Pancreas (tissue), 10 donors: Measurements from ENCODE around the gene STPG1. TPM values are rescaled to one million over a fixed set of nuclear protein-coding genes. Genes with fewer than 3 reads are reported as not detected.
"Not testable (repeated sequence)": the region's sequence is repeated elsewhere in the genome, so short reads cannot be mapped to it uniquely, and the experiment has no call there.

Experiments used
- ATAC-seq, 4 donors: fragments of 200-7000 bp; cut with Tn5 transposase; one replicate each; pipeline versions ENCODE4 v1.8.0 to v1.9.1; 2020; ENCODE audit warnings: mild to moderate bottlenecking in 4 of 4, moderate library complexity in 4 of 4
- DNase-seq, 6 donors: peaks; one replicate each; pipeline ENCODE4 v3.0.0-alpha.2; 2020
- FAIRE-seq: peaks from 2 replicates; lab custom pipeline; 2012; peaks lifted over from hg19 to GRCh38; lab: Jason Lieb, UNC
- H3K27ac ChIP-seq, 4 donors: fragments of 200-600 bp; sonication (generic); 1 replicate in 3 of 4; 2 replicates in 1 of 4; pipeline versions ENCODE4 v1.5.0 to v1.8.0; 2020
- H3K27me3 ChIP-seq, 4 donors: fragments of 200-600 bp; one replicate each; pipeline ENCODE4 v1.8.0; 2021
- H3K36me3 ChIP-seq, 3 donors: fragments of 200-600 bp; sonication (generic) in 1 of 3; one replicate each; pipeline versions ENCODE4 v1.5.0 to v1.8.0; 2020 to 2021
- H3K4me1 ChIP-seq, 3 donors: fragments of 200-600 bp; one replicate each; pipeline ENCODE4 v1.8.0; 2021
- H3K4me3 ChIP-seq, 4 donors: fragments of 200-600 bp; sonication (generic) in 2 of 4; one replicate each; pipeline versions ENCODE4 v1.5.0 to v1.8.0; 2020 to 2021
- H3K9me3 ChIP-seq, 4 donors: fragments of 200-600 bp; one replicate each; pipeline ENCODE4 v1.8.0; 2021
- WGBS, 2 donors: extraction: QIAGEN DNeasy Blood & Tissue Kit; methylation state at CpG; one replicate each; pipeline ENCODE4 v1.1.7; 2013; 5-methylcytosine and 5-hydroxymethylcytosine counted together
- intact Hi-C, 3 donors: fragments of 100-400 bp; cut with DNase I; formaldehyde crosslinking; loops; one replicate each; pipeline versions ENCODE4 v1.11.1 to v1.14.2; 2022
- polyA plus RNA-seq, 2 donors: library from polyadenylated mRNA; stranded (reverse); fragments of 200-250 nt; gene quantifications; one replicate each; pipeline ENCODE4 v1.2.3, GENCODE V29; 2013
- total RNA-seq, 6 donors: library from RNA; stranded (reverse); fragmentation: NEBNext Ultra II Directional in 4 of 6; extraction: Animal tissue kit (Norgen Biotek cat#: 25700) in 4 of 6; gene quantifications; one replicate each; pipeline versions ENCODE4 v1.2.1 to v1.2.4, GENCODE V29; 2021 to 2023
- TF ChIP-seq, protein P1 (sequence below), 4 donors: fragments of 200-600 bp; sonication (generic) in 3 of 4; IDR thresholded peaks; one replicate each; pipeline versions ENCODE4 v1.5.0 to v1.8.0; 2021; ENCODE audit warnings: antibody characterized with exemption in 4 of 4
- donor health status: healthy with polysubstance abuse.
- donor health status: DM: no; HTN: no; CAD: no; lungs with moderate emphysema.
- donor health status: DM: no; HTN: no; CAD: no.
- donor health status: control.
- donor health status: control.
- donor health status: Bipolar disorder and iron deficiency.
- donor health status: DM: yes; HTN: yes; CAD: no.
- donor health status: DM: no; HTN: no; CAD: no.
- donor health status: DM: no; HTN: no; CAD: no.
- donor health status: DM: yes; HTN: yes; CAD: no.

STPG1 gene
- total and polyA plus RNA-seq, 8 donors, result 2.7 to 6.3 (median 3.5) TPM

DNA sequence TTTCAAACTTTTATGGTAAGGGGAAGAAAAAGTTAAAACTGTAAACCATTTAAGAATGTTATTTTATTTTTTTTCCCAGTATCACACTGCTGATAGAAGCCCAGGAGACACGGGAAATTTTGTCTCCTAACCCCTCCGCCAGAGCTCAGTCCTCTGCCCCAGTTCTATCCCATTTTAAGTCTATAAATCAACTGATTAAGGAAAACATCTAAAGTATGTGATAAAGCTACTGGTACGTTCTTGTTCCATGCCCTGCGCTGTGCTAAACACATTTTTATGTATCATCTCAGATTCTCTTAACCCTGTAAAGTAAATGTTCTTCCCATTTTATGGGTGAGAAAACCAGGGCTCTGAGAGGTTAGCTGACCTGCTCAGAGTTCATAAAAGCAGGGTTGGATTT lies 36.7 kb upstream of the STPG1 start:
- 75 to 89% methylated on average over 4 of the region's 4 CpGs for WGBS, 2 donors
- H3K4me3 ChIP-seq, result no peak overlapping the region
- no peaks in the 10 kb centered on the region for H3K27me3 ChIP-seq
- DNase-seq (no peak), ATAC-seq (no peak), FAIRE-seq (no peak)
- H3K4me1 ChIP-seq, result no peaks in the 10 kb centered on the region
- TF ChIP-seq, protein P1, sequence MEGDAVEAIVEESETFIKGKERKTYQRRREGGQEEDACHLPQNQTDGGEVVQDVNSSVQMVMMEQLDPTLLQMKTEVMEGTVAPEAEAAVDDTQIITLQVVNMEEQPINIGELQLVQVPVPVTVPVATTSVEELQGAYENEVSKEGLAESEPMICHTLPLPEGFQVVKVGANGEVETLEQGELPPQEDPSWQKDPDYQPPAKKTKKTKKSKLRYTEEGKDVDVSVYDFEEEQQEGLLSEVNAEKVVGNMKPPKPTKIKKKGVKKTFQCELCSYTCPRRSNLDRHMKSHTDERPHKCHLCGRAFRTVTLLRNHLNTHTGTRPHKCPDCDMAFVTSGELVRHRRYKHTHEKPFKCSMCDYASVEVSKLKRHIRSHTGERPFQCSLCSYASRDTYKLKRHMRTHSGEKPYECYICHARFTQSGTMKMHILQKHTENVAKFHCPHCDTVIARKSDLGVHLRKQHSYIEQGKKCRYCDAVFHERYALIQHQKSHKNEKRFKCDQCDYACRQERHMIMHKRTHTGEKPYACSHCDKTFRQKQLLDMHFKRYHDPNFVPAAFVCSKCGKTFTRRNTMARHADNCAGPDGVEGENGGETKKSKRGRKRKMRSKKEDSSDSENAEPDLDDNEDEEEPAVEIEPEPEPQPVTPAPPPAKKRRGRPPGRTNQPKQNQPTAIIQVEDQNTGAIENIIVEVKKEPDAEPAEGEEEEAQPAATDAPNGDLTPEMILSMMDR (IDR thresholded peaks at IDR 0.05), result no peak
- H3K9me3 ChIP-seq, result no peaks in the 10 kb centered on the region
- intact Hi-C loops, result no loop called here
- H3K36me3 ChIP-seq, result peaks cover 0 to 32% (median 0%) of the 10 kb centered on the region in 3 donors
- H3K27ac ChIP-seq, result no peak overlapping the region

DNA sequence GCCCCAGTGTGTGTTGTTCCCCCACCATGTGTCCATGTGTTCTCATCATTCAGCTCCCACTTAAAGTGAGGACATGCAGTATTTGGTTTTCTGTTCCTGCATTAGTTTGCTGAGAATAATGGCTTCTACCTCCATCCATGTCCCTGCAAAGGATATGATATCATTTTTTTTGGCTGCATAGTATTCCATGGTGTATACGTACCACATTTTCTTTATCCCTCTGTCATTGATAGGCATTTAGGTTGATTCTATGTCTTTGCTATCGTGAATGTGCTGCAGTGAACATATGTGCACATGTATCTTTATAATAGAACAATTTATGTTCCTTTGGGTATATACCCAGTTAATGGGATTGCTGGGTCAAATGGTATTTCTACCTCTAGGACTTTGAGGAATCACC lies 32.9 kb upstream of the STPG1 start:
- H3K4me3 ChIP-seq, H3K9me3 ChIP-seq, H3K27ac ChIP-seq, DNase-seq, H3K4me1 ChIP-seq, FAIRE-seq, ATAC-seq, intact Hi-C loops, H3K27me3 ChIP-seq: not testable (repeated sequence)
- peaks cover 0 to 21% (median 4%) of the 10 kb centered on the region in 3 donors for H3K36me3 ChIP-seq
- WGBS, 2 donors, result 97 to 99% methylated on average over 2 of the region's 2 CpGs

DNA sequence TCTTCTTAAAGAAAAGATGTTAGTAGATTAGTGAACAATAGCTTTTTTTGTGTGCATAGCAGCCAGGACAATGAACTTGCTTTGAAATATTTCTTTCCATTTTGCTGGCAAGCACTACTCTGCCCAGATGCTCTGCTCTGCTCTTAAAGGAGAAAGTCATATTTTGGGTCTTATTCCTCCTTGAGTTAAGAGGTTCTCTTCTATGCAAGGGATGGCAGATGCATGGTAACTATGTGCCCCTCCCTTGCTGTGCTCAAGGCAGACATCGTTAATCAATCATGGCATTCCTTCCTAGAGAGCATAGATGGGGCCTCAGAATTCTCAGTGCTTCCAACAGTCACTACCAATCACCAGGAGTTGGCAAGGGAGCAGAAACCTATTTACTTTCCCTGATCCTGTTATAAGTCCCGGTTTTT lies 29.7 kb upstream of the STPG1 start:
- TF ChIP-seq, protein P1 (IDR thresholded peaks at IDR 0.05), result no peak
- FAIRE-seq, result no peak
- Histone ChIP-seq H3K4me1 (peaks cover 0 to 4% (median 0%) of the 10 kb centered on the region in 3 donors), H3K36me3 (peaks cover 0 to 4% (median 0%) of the 10 kb centered on the region in 3 donors), H3K4me3 (no peak overlapping the region), H3K27me3 (no peaks in the 10 kb centered on the region), H3K9me3 (no peaks in the 10 kb centered on the region), H3K27ac (no peak overlapping the region)
- DNase-seq, result no peak
- peak in 3 of 4 donors; percentile 16 to 74 (median 58) for ATAC-seq
- WGBS, 2 donors, result 3 to 14% methylated on average over 2 of the region's 2 CpGs
- intact Hi-C loops, result no loop called here

DNA sequence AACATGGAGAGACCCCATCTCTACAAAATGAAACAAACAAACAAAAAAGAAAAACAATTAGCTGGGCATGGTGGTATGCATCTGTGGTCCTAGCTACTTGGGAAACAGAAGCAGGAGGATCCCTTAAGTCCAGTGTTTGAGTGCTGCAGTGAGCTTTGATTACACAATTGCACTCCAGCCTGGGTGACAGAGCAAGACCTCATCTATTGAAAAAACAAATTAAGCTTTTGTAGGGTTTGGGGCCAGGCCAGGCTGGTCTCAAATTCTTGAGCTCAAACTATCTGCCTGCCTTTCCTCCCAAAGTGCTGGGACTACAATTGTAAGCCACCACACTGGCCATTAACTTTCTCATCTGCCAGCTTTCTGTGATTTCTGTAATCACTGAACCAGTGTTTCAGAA lies 29.2 kb upstream of the STPG1 start:
- FAIRE-seq, result no peak
- peak in 1 of 4 donors; percentile 12 for ATAC-seq
- Histone ChIP-seq H3K27me3 (no peaks in the 10 kb centered on the region), H3K27ac (no peak overlapping the region), H3K4me3 (no peak overlapping the region), H3K4me1 (peaks cover 0 to 4% (median 0%) of the 10 kb centered on the region in 3 donors), H3K36me3 (peaks cover 0 to 4% (median 0%) of the 10 kb centered on the region in 3 donors), H3K9me3 (no peaks in the 10 kb centered on the region)
- intact Hi-C loops, result no loop called here
- TF ChIP-seq, protein P1 (IDR thresholded peaks at IDR 0.05), result no peak
- no peak for DNase-seq

DNA sequence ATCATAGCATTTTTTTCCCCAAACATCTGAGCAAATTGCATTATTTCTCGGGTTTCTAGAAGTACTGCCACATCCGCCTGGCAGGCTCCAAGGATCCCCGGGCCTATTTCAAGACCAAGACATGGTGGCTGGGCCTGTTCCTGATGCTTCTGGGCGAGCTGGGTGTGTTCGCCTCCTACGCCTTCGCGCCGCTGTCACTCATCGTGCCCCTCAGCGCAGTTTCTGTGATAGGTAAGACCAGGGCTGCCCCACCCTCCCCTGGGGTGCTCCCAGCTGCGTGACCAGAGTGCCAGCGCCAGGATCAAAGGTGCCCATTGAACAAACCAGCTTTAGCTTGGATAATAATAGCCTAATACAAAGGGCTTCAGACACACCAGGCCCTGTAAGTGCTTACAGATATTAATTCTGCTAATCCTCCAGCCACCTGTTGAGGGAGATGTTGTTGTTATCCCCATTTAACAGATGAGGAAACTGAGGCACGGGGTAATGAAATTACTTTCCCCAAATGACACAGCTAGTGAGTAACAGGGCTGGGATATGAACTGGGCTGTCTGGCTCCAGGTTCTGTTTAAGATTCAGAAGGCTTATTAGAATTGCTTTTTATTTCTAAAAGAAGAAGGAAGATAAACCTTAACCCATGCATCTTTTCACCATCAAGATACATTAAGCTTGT lies 28.6 kb upstream of the STPG1 start:
- Histone ChIP-seq H3K27ac (no peak overlapping the region), H3K4me1 (peaks cover 0 to 4% (median 0%) of the 10 kb centered on the region in 3 donors), H3K36me3 (peaks cover 0 to 4% (median 0%) of the 10 kb centered on the region in 3 donors), H3K27me3 (no peaks in the 10 kb centered on the region), H3K4me3 (no peak overlapping the region), H3K9me3 (no peaks in the 10 kb centered on the region)
- ATAC-seq (no peak), DNase-seq (no peak), FAIRE-seq (no peak)
- WGBS, 2 donors, result 92 to 93% methylated on average over 14 of the region's 14 CpGs
- intact Hi-C loops, result no loop called here
- TF ChIP-seq, protein P1 (IDR thresholded peaks at IDR 0.05), result no peak
